ENCODE measurements around the gene CIBAR2. TPM values are rescaled to one million over a fixed set of nuclear protein-coding genes. Genes with fewer than 3 reads are reported as not detected.

Gene CIBAR2
- total RNA-seq, 1 donor from 2014 or later: 4.9 TPM

DNA sequence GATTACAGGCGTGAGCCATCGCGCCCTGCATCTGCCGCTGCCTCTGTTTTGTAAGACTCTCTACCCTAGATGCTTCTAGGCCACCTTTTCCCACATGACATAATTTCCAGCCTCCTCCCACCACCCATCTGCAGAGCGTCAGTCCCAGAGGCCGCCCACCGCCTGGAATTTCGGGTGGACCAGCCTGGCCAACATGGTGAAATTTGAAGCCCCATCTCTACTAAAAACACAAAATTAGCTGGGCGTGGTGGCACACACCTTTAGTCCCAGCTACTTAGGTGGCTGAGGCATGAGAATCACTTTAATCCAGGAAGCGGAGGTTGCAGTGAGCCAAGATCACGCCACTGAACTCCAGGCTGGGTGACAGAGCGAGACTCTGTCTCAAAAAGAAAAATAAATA is 5.1 kb upstream of the CIBAR2 start:
- DNase-seq (ENCODE audit: extremely low spot score, unreplicated experiment): no peak
- H3K9me3 Mint-ChIP-seq: no peaks in the 10 kb centered on the region
- no peak overlapping the region for H3K4me3 Mint-ChIP-seq
- no peaks in the 10 kb centered on the region for H3K36me3 Mint-ChIP-seq
- TF ChIP-seq, protein P1, sequence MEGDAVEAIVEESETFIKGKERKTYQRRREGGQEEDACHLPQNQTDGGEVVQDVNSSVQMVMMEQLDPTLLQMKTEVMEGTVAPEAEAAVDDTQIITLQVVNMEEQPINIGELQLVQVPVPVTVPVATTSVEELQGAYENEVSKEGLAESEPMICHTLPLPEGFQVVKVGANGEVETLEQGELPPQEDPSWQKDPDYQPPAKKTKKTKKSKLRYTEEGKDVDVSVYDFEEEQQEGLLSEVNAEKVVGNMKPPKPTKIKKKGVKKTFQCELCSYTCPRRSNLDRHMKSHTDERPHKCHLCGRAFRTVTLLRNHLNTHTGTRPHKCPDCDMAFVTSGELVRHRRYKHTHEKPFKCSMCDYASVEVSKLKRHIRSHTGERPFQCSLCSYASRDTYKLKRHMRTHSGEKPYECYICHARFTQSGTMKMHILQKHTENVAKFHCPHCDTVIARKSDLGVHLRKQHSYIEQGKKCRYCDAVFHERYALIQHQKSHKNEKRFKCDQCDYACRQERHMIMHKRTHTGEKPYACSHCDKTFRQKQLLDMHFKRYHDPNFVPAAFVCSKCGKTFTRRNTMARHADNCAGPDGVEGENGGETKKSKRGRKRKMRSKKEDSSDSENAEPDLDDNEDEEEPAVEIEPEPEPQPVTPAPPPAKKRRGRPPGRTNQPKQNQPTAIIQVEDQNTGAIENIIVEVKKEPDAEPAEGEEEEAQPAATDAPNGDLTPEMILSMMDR (conservative IDR thresholded peaks at IDR 0.05): no peak
- H3K27ac Mint-ChIP-seq: no peak overlapping the region
- H3K4me1 Mint-ChIP-seq (ENCODE audit: unreplicated experiment): peaks cover 23% of the 10 kb centered on the region
- no peaks in the 10 kb centered on the region for H3K27me3 Mint-ChIP-seq

DNA sequence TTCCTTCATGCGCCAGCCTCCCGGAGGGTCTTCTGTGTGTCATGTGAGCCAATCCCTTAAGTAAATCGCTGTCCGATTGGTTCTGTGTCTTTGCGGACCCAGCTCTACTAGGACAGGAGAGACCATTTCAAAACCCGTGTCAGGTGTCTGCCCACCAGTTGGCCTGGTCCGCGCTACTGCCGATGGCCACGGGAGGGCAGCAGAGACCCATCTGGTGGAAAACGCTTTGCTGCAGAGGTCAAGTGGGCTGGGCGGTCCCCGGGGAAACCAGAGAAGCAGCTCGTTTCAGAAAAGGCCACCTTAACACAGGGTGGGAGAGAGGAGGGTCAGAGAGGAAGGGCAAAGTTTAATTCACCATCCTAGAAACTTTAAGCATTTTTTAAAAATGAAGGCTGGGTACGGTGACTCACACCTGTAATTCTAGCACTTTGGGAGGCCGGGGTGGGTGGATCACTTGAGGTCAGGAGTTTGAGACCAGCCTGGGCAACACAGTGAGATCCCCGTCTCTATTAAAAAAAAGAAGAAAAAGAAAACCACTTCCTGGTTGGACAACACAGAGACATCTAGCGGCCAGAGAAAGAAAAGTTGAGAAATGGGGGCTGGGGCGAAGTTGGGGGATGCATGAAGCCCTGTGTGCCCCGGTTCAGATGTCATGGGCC is 2.8 kb upstream of the CIBAR2 start:
- Mint-ChIP-seq H3K36me3 (no peaks in the 10 kb centered on the region), H3K27ac (peak overlapping the region; percentile 82), H3K4me3 (peak overlapping the region; percentile 66), H3K27me3 (no peaks in the 10 kb centered on the region), H3K4me1 (ENCODE audit: unreplicated experiment) (peaks cover 29% of the 10 kb centered on the region), H3K9me3 (no peaks in the 10 kb centered on the region)
- peak; percentile 94 for DNase-seq (ENCODE audit: extremely low spot score, unreplicated experiment)
- TF ChIP-seq, protein P1 (conservative IDR thresholded peaks at IDR 0.05): peak; percentile 96

DNA sequence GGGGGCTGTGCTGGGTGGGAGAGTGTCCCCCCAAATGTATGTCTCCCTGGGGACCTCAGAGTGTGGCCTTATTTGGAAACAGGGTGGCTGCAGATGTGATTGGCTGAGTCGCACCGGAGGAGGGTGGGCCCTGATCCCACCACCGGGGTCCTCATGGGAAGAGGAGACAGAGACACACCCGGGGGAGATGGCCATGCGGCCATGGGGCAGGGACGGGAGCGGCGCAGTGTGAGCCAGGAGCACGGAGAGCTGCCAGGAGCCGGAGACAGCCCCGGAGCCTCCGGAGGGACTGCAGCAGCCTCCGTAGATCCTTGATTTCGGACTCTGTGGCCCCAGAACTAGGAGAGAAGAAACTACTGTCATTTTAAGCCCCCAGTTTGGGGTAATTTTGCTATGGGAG is 1.6 kb upstream of the CIBAR2 start:
- Mint-ChIP-seq H3K4me3 (no peak overlapping the region), H3K9me3 (no peaks in the 10 kb centered on the region), H3K4me1 (ENCODE audit: unreplicated experiment) (peaks cover 29% of the 10 kb centered on the region), H3K27me3 (no peaks in the 10 kb centered on the region), H3K36me3 (no peaks in the 10 kb centered on the region), H3K27ac (no peak overlapping the region)
- TF ChIP-seq, protein P1 (conservative IDR thresholded peaks at IDR 0.05): no peak
- no peak for DNase-seq (ENCODE audit: extremely low spot score, unreplicated experiment)

DNA sequence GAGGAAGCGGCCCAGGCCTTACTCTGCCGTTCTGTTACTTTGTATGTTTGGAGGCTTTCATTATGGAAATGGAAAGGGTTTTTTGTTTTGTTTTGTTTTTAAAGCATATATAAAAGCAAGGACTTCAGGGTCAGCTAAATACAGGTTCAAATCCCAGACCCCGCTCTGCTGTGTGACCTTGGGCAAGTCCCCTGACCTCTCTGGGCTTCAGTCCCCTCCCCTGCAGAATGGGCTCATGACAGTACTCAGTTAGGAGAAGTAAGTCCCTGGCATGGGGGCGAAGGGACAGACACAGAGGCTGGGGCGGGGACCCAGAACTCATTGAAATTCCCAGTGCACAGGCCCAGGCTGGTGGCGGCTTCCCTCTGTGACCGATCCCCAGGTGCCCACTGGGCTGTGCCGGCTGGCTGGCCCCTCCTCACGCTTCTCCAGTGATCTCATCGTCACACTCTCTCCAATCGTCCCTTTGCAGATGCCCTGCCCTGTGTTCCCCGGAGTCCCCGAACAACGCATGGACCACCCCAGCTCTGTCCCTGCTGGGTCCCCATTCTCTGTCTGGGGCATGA is 979 bp upstream of the CIBAR2 start:
- Mint-ChIP-seq H3K36me3 (no peaks in the 10 kb centered on the region), H3K27me3 (no peaks in the 10 kb centered on the region), H3K4me3 (no peak overlapping the region), H3K27ac (no peak overlapping the region), H3K4me1 (ENCODE audit: unreplicated experiment) (peaks cover 29% of the 10 kb centered on the region), H3K9me3 (no peaks in the 10 kb centered on the region)
- TF ChIP-seq, protein P1 (conservative IDR thresholded peaks at IDR 0.05): no peak
- no peak for DNase-seq (ENCODE audit: extremely low spot score, unreplicated experiment)

DNA sequence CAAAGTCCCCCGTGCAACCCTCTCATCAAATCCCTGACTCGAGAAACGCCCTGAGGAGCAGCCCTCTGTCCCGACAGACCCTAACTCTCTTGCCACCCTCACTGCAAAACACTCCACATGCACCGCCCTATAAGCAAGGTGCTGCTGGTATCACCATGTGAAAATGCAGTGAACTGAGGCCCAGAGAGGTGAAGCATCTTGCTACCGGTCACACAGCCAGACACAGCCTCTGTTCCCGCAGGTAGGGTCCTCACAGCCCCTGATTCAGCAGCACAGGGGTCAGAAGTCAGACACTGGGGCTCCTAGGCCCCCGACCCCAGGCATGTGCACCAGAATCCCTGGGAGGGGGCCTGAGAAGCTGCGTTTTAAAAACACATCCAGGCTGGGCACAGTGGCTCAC is 1.1 kb downstream of the CIBAR2 start:
- H3K27ac Mint-ChIP-seq: no peak overlapping the region
- DNase-seq (ENCODE audit: extremely low spot score, unreplicated experiment): no peak
- H3K4me1 Mint-ChIP-seq (ENCODE audit: unreplicated experiment): peaks cover 24% of the 10 kb centered on the region
- H3K27me3 Mint-ChIP-seq: no peaks in the 10 kb centered on the region
- H3K4me3 Mint-ChIP-seq: no peak overlapping the region
- TF ChIP-seq, protein P1 (conservative IDR thresholded peaks at IDR 0.05): no peak
- H3K9me3 Mint-ChIP-seq: no peaks in the 10 kb centered on the region
- H3K36me3 Mint-ChIP-seq: no peaks in the 10 kb centered on the region

All from type B pancreatic cell (in vitro differentiated cells).